Suppressor macrophage (primary cell): ENCODE data around the gene H6PD.

Experiments used
- DNase-seq, 4 experiments: peaks; one replicate each; pipeline ENCODE4 v3.0.0-alpha.2; 2020 to 2022
- total RNA-seq, 17 experiments: gene quantifications; one replicate each; lab custom pipeline; 2026; ENCODE audit warnings: mixed read lengths in 6 of 17, inconsistent platforms in 3 of 17; lab: John Stamatoyannopoulos, UW

The H6PD gene, protein sequence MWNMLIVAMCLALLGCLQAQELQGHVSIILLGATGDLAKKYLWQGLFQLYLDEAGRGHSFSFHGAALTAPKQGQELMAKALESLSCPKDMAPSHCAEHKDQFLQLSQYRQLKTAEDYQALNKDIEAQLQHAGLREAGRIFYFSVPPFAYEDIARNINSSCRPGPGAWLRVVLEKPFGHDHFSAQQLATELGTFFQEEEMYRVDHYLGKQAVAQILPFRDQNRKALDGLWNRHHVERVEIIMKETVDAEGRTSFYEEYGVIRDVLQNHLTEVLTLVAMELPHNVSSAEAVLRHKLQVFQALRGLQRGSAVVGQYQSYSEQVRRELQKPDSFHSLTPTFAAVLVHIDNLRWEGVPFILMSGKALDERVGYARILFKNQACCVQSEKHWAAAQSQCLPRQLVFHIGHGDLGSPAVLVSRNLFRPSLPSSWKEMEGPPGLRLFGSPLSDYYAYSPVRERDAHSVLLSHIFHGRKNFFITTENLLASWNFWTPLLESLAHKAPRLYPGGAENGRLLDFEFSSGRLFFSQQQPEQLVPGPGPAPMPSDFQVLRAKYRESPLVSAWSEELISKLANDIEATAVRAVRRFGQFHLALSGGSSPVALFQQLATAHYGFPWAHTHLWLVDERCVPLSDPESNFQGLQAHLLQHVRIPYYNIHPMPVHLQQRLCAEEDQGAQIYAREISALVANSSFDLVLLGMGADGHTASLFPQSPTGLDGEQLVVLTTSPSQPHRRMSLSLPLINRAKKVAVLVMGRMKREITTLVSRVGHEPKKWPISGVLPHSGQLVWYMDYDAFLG
- 91.5 to 204 (median 140) reads per million in 17 experiments for total RNA-seq

DNA sequence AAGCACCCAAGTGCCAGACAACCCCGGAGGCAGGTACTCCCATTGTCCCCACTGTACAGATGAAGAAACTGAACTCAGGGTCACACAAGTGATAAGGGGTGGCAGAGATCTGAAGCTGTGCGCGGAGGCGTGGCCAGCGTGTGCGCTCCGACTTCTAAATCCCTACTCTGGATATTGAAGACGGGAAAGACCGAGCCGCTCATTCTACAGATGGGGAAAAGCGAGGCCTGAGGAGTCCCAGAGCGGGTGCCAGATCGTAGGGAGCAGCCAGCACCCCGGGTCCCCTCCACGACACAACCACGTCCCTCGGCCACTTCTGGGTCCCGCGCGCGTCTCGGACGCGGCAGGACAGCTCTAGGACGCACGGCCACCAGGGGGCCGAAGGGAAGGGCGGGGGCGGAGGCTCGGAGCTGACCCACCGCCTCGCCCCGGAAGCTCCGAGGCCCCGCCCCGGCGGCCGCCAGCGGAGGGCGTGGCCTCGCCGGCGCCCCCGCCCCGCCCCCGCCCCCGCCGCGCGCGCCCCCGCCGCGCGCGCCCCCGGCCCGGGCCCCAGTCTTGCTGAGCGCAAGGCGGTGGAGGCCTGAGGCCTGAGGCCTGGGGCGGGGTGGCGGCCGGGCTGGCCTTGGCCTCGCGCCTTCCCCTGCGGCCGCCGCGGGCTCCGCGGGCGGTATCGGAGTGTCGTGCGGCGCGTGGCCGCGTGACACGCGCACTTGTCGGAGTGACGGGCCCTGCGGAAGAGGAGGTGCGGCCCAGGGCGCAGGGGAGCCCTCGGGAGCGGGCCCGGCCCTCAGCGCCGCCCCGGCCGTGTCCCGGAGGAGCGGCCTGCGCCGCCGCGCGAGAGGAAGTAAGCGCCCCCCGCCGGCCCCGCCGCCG lies at the start of gene H6PD:
Gene H6PD (plus strand): TSS at position 552 of the 873 bp plus-strand sequence. CDS start 10,161 bp downstream, outside the sequence.
- DNase-seq: peak; percentile 93 to 98 (median 95)

DNA sequence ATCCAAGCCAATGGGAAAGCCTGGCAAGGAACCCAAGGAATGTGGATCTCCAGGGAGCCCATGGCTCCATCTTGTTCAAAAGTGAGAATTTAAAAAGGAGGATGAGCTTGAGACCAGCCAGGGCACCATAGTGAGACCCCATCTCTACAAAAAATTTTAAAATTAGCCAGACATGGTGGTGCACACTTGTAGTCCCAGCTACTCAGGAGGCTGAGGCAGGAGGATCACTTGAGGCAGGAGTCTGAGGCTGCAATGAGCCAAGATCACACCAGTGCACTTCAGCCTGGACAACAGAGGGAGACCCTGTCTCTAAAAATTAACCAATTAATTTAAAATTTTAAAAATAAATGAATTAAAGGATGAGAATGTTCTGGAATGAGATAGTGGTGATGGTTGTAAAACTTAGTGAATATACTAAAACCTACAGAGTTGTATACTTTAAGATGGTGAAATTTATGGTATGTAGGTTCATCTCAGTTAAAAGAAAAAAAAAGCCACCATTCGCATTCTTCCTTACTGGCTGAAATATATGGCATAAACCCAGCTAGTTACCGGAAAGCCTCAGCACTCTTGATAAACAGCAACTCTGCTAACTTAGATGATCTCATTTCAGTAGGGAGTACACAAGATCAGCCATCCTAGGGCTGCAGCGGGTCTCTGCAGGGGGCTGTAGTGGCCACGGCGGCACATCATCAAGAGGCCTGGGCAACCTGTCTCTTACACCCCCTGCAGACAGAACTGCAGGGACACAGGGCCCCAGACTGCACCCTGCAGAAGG lies 48.3 kb upstream of the H6PD start:
- DNase-seq: no peak

- no peak for DNase-seq
Observed at GRCh38 chr1:9187004-9187403, 47.6 kb upstream of the H6PD start.

DNA sequence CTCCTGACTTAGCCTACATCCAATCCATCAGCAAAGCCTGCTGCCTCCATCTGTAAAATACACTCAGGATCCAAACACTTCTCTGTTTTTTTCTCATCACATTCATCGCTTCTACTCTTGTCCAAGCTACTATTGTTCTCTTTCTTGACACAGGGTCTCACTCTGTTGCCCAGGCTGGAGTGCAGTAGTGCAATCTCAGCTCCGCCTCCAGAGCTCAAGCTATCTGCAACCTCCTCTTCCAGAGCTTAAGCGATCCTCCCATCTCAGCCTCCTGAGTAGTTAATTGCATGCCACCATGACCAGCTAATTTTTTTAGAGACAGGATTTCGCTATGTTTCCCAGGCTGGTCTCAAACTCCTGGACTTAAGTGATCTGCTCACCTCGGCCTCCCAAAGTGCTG lies 44.3 kb upstream of the H6PD start:
- DNase-seq: no peak

- DNase-seq: no peak
Observed at GRCh38 chr1:9191231-9191630, 43.3 kb upstream of the H6PD start.

GRCh38 chr1:9192578-9193232 lies 41.9 kb upstream of the H6PD start:
- no peak for DNase-seq

GRCh38 chr1:9193233-9193625 lies 41.3 kb upstream of the H6PD start:
- no peak for DNase-seq

DNA sequence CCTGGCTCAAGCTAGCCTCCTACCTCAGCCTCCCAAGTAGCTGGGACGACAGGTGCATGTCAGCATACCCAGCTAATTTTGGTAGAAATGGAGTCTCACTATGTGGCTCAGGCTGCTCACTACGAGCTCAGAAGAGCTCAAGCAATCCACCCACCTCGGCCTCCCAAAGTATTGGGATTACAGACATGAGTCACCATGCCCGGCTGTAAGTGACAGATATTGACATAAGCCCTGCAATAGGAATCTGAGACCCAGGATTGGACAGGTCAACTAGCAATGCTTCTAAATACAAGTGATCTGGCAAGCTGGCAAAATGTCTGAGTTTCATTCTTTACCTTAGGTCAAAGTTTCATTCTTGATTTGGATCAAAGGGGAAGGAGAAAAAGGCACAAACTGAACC lies 40.5 kb upstream of the H6PD start:
- peak in 3 of 4 experiments; percentile 19 to 39 (median 32) for DNase-seq

DNA sequence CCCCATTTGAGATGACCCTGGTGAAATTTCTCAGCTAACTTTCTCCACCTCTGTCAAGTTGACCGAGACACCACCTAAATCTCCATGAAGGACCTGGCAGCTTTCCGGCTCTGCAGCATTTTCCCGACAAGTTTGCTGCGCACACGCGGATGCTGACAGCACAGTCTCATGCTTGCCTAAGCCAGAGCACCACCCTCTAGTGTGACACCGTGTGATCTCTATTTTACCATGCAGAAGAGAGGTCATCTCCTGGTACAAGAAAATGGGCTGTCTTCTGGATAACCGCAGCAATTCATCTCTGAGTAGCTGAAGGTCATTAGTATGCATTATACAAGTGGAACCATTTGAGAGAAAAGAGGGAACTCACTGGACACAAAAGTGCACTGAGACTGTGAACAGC lies 38.9 kb upstream of the H6PD start:
- peak; percentile 29 to 53 (median 44) for DNase-seq

DNA sequence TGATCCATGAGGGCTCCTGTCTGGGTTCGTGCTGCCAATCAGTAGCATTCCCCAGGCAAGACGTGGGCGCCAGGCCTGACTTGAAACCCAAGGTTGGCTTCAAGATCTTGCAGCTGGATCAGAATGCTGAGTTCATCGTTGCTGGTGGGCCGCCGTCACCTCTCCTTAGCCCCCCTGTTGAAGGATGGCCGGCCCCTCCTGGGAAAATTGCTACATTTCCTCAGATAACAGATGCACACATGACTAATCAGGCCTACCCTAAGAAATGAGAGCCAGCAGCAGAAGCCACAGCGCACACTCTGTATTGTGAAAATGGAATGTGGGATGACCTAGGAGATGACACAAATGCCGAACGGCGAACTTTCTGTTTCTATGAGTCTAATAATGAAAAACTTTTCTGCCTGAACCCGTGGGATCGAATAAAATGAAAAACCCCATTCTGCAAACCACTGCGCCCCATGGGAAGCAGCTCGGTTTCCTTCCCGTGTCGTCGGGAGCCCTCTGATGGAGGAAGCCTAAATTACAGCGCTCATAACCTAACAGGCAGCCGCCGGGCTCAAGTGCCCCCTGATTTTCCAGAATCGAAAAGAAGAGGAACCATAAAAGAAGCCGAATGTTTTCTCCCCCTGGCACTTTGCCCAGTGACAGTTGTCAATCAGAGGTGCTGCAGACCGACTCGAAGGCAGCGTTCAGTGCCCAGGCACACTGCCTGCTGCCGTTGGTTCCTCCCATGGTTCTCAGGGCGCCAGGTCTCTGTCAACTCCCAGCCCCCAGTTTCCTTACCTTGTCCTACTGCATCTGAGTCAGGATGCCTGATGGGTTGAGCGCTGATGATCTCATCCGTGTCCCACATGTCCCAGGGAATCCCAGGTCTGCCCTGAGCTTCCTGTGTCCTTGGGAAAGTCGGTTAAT lies 38.2 kb upstream of the H6PD start:
- peak; percentile 88 to 90 (median 89) for DNase-seq

GRCh38 chr1:9197186-9198099 lies 37.1 kb upstream of the H6PD start:
- no peak for DNase-seq

DNA sequence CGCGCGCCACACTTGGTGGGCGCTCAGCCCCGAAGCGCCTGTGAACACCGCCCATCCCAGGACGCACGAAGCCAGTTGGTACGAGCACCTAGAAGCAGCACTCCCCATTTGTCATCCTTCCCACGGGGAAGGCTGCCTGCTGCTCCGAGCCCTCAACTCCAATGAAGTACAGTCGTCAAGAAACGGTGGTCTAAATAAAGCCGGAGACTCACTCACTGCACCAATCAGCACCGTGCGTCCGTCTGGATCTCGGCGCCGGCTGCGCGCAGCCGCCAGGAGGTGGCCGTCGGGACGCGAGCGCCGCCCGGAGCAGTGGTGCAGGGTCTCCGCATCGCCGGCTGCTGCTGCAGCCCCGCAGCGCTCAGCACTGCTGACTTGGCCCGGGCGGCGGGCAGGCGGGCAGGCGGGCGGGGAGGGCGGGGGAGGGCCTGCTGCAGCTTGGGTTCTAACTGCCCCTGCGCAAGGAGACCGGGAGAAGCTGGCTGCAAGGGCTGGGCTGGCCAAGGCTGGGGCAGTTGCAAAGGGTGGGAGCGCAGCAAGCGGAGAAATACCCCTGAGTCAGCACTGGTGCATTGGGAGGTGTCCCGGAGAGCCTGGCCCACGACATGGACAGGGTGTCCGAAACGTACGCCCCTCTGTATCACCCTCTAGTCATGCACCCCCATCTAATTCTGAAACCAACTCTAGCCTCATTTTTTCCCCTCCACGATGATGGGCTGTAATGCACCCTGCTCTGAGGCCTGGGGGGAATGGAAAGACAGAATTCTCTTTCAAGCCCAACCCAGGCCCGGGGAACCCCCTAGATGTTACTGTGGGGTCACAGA lies 35.8 kb upstream of the H6PD start:
- DNase-seq: peak in 1 of 4 experiments; percentile 54

GRCh38 chr1:9200441-9200840 lies 34.1 kb upstream of the H6PD start:
- no peak for DNase-seq

- peak; percentile 11 to 61 (median 42) for DNase-seq
Observed at GRCh38 chr1:9201401-9202239, 33.0 kb upstream of the H6PD start.

DNA sequence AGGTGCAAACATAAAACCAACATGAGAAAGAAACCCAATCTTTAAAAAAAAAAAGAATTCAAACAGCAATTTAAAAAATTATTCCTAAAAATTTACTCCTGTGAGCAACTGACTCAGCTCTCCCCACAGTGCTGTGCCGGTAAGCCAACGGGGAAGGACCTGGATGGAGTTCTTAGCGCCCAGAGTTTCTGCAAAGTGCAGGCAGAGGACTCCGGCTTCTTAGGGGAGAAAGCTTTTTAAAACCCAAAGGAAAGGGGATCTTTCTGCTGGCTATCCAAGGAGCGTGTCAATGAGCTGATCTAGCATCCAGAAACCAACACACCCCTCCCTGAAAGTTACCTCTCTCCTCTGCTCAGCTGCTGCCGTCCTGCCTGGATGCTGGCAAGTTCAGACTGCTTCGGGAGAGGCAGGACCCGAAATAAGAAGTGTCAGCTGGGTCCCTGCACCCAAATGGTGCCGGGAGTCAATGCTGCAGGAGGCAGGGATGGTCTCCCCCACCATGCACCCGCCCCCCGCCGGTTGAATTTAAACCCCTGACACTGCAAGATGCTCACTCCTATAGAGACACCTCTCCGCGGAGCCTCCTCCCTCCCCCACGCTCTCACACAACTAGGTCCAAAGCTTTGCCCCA lies 32.2 kb upstream of the H6PD start:
- DNase-seq: no peak

DNA sequence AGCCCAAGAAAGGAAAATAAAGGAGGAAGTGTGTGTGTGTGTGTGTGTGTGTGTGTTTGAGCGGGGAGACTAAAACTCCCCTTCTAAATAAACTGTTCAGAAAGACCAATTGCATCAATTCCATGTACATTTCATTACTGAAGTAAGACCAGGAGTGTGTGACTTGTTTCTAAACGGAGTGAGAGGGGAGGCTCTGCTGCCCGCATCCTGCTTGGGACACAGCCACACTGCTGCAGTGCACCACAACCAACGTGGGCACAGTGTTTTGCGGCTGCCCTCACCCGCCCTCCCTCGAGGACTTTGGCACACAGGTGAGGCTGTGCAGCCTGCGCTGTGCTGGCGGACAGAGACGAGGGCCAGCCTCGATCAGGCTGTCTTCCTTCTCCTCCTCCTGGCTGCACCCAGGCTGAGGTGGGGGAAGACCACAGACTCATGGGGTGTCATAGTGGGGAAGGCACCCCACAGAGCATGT lies 31.0 kb upstream of the H6PD start:
- peak in 3 of 4 experiments; percentile 26 to 41 (median 34) for DNase-seq
